Mononuclear cell (primary cell): ENCODE measurements around the gene SIRPB2. TPM values are rescaled to one million over a fixed set of nuclear protein-coding genes. Genes with fewer than 3 reads are reported as not detected.

ENCODE experiments used
- H3K27me3 ChIP-seq: 2 replicates; pipeline ENCODE4 v1.6.0; 2011; ENCODE audit warnings: low read length, control low read depth; ENCODE audit not compliant: insufficient read depth
- H3K4me1 ChIP-seq: 2 replicates; pipeline ENCODE4 v1.5.1; 2011; ENCODE audit warnings: mild to moderate bottlenecking, low read length, control low read depth; ENCODE audit not compliant: insufficient read depth
- H3K4me3 ChIP-seq: 2 replicates; pipeline ENCODE4 v1.5.1; 2011; ENCODE audit warnings: mild to moderate bottlenecking, low read length, moderate library complexity
- H3K9me3 ChIP-seq: 2 replicates; pipeline ENCODE4 v1.5.1; 2011; ENCODE audit warnings: low read depth, mild to moderate bottlenecking, control low read depth, low read length
- total RNA-seq: library from RNA; depleted of rRNA; stranded (reverse); fragments of >200 nt; gene quantifications from one replicate; pipeline ENCODE4 v1.2.3, GENCODE V29; 2012

The SIRPB2 gene
- total RNA-seq, 1 donor: 8.8 TPM

- peak overlapping the region; percentile 58 for H3K4me3 ChIP-seq
- H3K9me3 ChIP-seq: no peaks in the 10 kb centered on the region
- H3K4me1 ChIP-seq: peaks cover 63% of the 10 kb centered on the region
- no peaks in the 10 kb centered on the region for H3K27me3 ChIP-seq
These were observed 1.3 kb downstream of the SIRPB2 start for GRCh38 chr20:1489764-1490436.

GRCh38 chr20:1489325-1489724 is 1.9 kb downstream of the SIRPB2 start:
- no peaks in the 10 kb centered on the region for H3K27me3 ChIP-seq
- H3K9me3 ChIP-seq: no peaks in the 10 kb centered on the region
- H3K4me3 ChIP-seq: peak overlapping the region; percentile 58
- H3K4me1 ChIP-seq: peaks cover 60% of the 10 kb centered on the region

- Histone ChIP-seq H3K4me1 (peaks cover 38% of the 10 kb centered on the region), H3K4me3 (no peak overlapping the region), H3K9me3 (no peaks in the 10 kb centered on the region), H3K27me3 (peaks cover 7% of the 10 kb centered on the region)
These were observed 4.7 kb downstream of the SIRPB2 start for GRCh38 chr20:1486566-1486965.

GRCh38 chr20:1484438-1485116 is 6.6 kb downstream of the SIRPB2 start:
- Histone ChIP-seq H3K9me3 (no peaks in the 10 kb centered on the region), H3K4me1 (peaks cover 51% of the 10 kb centered on the region), H3K27me3 (peaks cover 7% of the 10 kb centered on the region), H3K4me3 (no peak overlapping the region)

GRCh38 chr20:1479831-1480595 is 11.2 kb downstream of the SIRPB2 start:
- peaks cover 7% of the 10 kb centered on the region for H3K27me3 ChIP-seq
- no peaks in the 10 kb centered on the region for H3K9me3 ChIP-seq
- no peak overlapping the region for H3K4me3 ChIP-seq
- peaks cover 40% of the 10 kb centered on the region for H3K4me1 ChIP-seq

- Histone ChIP-seq H3K4me1 (peaks cover 41% of the 10 kb centered on the region), H3K27me3 (peaks cover under 1% of the 10 kb centered on the region), H3K9me3 (no peaks in the 10 kb centered on the region), H3K4me3 (no peak overlapping the region)
These were observed 12.7 kb downstream of the SIRPB2 start for GRCh38 chr20:1478566-1478965.

- Histone ChIP-seq H3K4me1 (peaks cover 47% of the 10 kb centered on the region), H3K9me3 (no peaks in the 10 kb centered on the region), H3K27me3 (no peaks in the 10 kb centered on the region), H3K4me3 (no peak overlapping the region)
These were observed 13.2 kb downstream of the SIRPB2 start for GRCh38 chr20:1477896-1478490.

- H3K27me3 ChIP-seq: peaks cover 2% of the 10 kb centered on the region
- no peaks in the 10 kb centered on the region for H3K9me3 ChIP-seq
- peaks cover 56% of the 10 kb centered on the region for H3K4me1 ChIP-seq
- no peak overlapping the region for H3K4me3 ChIP-seq
These were observed 16.2 kb downstream of the SIRPB2 start for GRCh38 chr20:1474817-1475603.

- Histone ChIP-seq H3K27me3 (peaks cover 2% of the 10 kb centered on the region), H3K4me1 (peaks cover 55% of the 10 kb centered on the region), H3K4me3 (no peak overlapping the region), H3K9me3 (no peaks in the 10 kb centered on the region)
These were observed 16.9 kb downstream of the SIRPB2 start for GRCh38 chr20:1474325-1474724.

GRCh38 chr20:1473246-1474220 is 17.7 kb downstream of the SIRPB2 start:
- no peaks in the 10 kb centered on the region for H3K9me3 ChIP-seq
- H3K4me3 ChIP-seq: no peak overlapping the region
- peaks cover 54% of the 10 kb centered on the region for H3K4me1 ChIP-seq
- H3K27me3 ChIP-seq: peaks cover 2% of the 10 kb centered on the region

- no peaks in the 10 kb centered on the region for H3K9me3 ChIP-seq
- H3K4me3 ChIP-seq: no peak overlapping the region
- peaks cover 2% of the 10 kb centered on the region for H3K27me3 ChIP-seq
- peaks cover 62% of the 10 kb centered on the region for H3K4me1 ChIP-seq
These were observed 18.5 kb downstream of the SIRPB2 start for GRCh38 chr20:1472556-1473245.

GRCh38 chr20:1471242-1471641 is 20.0 kb downstream of the SIRPB2 start:
- peaks cover 71% of the 10 kb centered on the region for H3K4me1 ChIP-seq
- no peaks in the 10 kb centered on the region for H3K9me3 ChIP-seq
- no peak overlapping the region for H3K4me3 ChIP-seq
- H3K27me3 ChIP-seq: peaks cover 2% of the 10 kb centered on the region

- no peak overlapping the region for H3K4me3 ChIP-seq
- H3K9me3 ChIP-seq: no peaks in the 10 kb centered on the region
- peaks cover 2% of the 10 kb centered on the region for H3K27me3 ChIP-seq
- H3K4me1 ChIP-seq: peaks cover 83% of the 10 kb centered on the region
These were observed 21.2 kb downstream of the SIRPB2 start for GRCh38 chr20:1469925-1470571.
